Measurements from ENCODE around the gene PTGES3.

GRCh38 chr12:56716458-56716857, 28.4 kb upstream of the PTGES3 start:
- TF ChIP-seq CTCF (conservative IDR thresholded peaks at IDR 0.05 in 1 of 2, IDR thresholded peaks at IDR 0.05 in 1 of 2; ENCODE audit: extremely low read depth in 1 of 2, insufficient read depth in 1 of 2, low read depth in 1 of 2, low read length in 2 of 2) (no peak), EZH2 (IDR thresholded peaks at IDR 0.05; ENCODE audit: borderline replicate concordance, low read length) (no peak)
